Osteoblast (primary cell): ENCODE data around the gene P2RY14. TPM values are rescaled to one million over a fixed set of nuclear protein-coding genes. Genes with fewer than 3 reads are reported as not detected.

ENCODE experiments used
- DNase-seq: peaks from one replicate; pipeline ENCODE4 v3.0.0; 2011; ENCODE audit warnings: low spot score, mixed read lengths; ENCODE audit not compliant: insufficient read length; ENCODE audit errors: missing footprints
- H2AFZ ChIP-seq: 2 replicates; pipeline ENCODE4 v1.6.0; 2011; ENCODE audit warnings: mild to moderate bottlenecking, low read length
- H3K27ac ChIP-seq: 2 replicates; pipeline ENCODE4 v1.5.1; 2011; ENCODE audit warnings: mild to moderate bottlenecking, low read depth, low read length, moderate library complexity
- H3K27me3 ChIP-seq: 2 replicates; pipeline ENCODE4 v1.6.0; 2012; ENCODE audit warnings: mild to moderate bottlenecking, control low read depth, inconsistent platforms, low read length, moderate library complexity; ENCODE audit not compliant: insufficient read depth
- H3K36me3 ChIP-seq: 2 replicates; pipeline ENCODE4 v1.5.1; 2011; ENCODE audit warnings: mild to moderate bottlenecking, low read length, control low read depth, moderate library complexity; ENCODE audit not compliant: insufficient read depth
- H3K4me1 ChIP-seq: 2 replicates; pipeline ENCODE4 v1.5.1; 2011; ENCODE audit warnings: mild to moderate bottlenecking, low read length, control low read depth, moderate library complexity; ENCODE audit not compliant: insufficient read depth
- H3K4me2 ChIP-seq: 2 replicates; pipeline ENCODE4 v1.6.0; 2011; ENCODE audit warnings: mild to moderate bottlenecking, low read length; ENCODE audit not compliant: insufficient read depth
- H3K4me3 ChIP-seq: fragments of 200-600 bp; sonication (generic); 3 replicates; pipeline ENCODE4 v1.5.1; 2012; ENCODE audit warnings: mild to moderate bottlenecking, low read length, inconsistent platforms; ENCODE audit not compliant: insufficient read depth
- H3K79me2 ChIP-seq: 2 replicates; pipeline ENCODE4 v1.6.0; 2012; ENCODE audit warnings: mild to moderate bottlenecking, low read length, control low read depth, inconsistent platforms; ENCODE audit not compliant: insufficient read depth
- H3K9me3 ChIP-seq: 2 replicates; pipeline ENCODE4 v1.5.1; 2011; ENCODE audit warnings: low read depth, low read length, control low read depth
- H4K20me1 ChIP-seq: 2 replicates; pipeline ENCODE4 v1.6.0; 2012; ENCODE audit warnings: mild to moderate bottlenecking, low read length, control low read depth; ENCODE audit not compliant: insufficient read depth
- total RNA-seq: library from RNA; depleted of rRNA; stranded (reverse); fragments of >200 nt; gene quantifications from 2 replicates; pipeline ENCODE4 v1.2.3, GENCODE V29; 2012
- TF ChIP-seq, protein P1 (sequence below): IDR thresholded peaks from 2 replicates; pipeline ENCODE4 v1.5.1; 2011; ENCODE audit warnings: mild to moderate bottlenecking, low read depth, low read length, moderate library complexity; ENCODE audit errors: extremely low read depth

The P2RY14 gene
- total RNA-seq, 1 donor = not detected

DNA sequence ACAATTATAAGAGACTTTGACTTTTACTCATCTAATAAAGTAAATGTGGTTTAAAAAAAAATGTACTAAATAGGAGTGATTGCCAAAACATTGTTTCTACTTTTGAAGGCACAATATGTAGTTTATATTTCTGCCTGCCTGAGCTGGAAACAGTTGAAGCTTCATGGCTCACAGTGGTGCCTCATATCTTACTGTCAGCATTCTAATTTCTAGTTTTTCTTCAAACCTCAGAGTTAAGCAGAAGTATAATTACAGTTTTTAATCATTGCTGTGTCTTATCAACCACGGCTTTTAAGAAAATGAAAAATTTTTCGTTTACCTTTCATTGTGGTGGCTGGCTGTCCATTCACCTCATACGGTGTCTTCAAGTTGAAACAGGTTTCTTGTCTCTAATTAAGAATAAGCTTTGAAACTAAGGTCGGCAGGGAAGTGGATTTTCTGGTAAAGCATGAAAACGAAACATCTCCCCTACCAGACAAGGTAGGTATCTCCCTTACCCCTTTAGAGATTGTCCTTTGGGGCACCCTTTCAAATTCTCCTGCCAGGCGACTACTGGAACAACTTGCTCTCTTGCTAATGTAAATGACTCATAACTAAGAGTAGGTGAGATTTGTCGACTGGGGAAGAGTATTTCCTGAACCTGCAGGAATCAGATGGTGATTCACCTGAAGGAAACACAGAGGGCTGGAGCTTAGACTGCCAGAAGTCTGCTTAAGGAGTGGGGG lies 38.1 kb upstream of the P2RY14 start, which contains the start of gene GPR87:
TSS of gene GPR87 (minus strand) at position 554 of the 725 bp plus-strand sequence. CDS start 16,720 bp downstream, outside the sequence.
- no peak for DNase-seq
- Histone ChIP-seq H3K4me2 (no peak within 1 kb of the TSS), H4K20me1 (no peaks in the 10 kb centered on the region), H3K36me3 (no peaks in the 10 kb centered on the region), H3K4me3 (no peak within 1 kb of the TSS), H3K4me1 (peaks cover 31% of the 10 kb centered on the region), H3K79me2 (no peaks in the 10 kb centered on the region), H3K9me3 (no peaks in the 10 kb centered on the region), H3K27me3 (no peaks in the 10 kb centered on the region), H2AFZ (no peak within 1 kb of the TSS), H3K27ac (no peak within 1 kb of the TSS)
- TF ChIP-seq, protein P1, sequence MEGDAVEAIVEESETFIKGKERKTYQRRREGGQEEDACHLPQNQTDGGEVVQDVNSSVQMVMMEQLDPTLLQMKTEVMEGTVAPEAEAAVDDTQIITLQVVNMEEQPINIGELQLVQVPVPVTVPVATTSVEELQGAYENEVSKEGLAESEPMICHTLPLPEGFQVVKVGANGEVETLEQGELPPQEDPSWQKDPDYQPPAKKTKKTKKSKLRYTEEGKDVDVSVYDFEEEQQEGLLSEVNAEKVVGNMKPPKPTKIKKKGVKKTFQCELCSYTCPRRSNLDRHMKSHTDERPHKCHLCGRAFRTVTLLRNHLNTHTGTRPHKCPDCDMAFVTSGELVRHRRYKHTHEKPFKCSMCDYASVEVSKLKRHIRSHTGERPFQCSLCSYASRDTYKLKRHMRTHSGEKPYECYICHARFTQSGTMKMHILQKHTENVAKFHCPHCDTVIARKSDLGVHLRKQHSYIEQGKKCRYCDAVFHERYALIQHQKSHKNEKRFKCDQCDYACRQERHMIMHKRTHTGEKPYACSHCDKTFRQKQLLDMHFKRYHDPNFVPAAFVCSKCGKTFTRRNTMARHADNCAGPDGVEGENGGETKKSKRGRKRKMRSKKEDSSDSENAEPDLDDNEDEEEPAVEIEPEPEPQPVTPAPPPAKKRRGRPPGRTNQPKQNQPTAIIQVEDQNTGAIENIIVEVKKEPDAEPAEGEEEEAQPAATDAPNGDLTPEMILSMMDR = no peak

DNA sequence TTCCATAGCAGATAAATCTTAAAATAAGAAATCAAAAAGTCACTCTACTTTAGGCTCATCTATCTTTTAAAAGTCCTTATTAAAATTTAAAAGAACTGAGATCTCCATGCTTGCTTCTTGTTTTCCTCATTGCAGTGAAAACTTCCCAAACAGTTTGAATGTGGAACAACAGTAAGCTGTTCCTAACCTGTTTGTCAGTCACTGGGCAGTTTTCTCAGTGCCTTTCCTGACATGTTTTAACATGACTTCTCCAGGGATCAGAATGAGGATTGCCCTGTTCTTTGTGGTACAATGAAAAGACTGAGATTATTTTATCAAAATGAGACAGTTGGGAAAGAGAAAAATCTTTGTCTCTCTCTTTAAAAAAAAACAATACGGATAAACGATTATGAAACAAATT lies 37.5 kb upstream of the P2RY14 start:
- Histone ChIP-seq H3K4me2 (no peak overlapping the region), H3K36me3 (no peaks in the 10 kb centered on the region), H3K79me2 (no peaks in the 10 kb centered on the region)

DNA sequence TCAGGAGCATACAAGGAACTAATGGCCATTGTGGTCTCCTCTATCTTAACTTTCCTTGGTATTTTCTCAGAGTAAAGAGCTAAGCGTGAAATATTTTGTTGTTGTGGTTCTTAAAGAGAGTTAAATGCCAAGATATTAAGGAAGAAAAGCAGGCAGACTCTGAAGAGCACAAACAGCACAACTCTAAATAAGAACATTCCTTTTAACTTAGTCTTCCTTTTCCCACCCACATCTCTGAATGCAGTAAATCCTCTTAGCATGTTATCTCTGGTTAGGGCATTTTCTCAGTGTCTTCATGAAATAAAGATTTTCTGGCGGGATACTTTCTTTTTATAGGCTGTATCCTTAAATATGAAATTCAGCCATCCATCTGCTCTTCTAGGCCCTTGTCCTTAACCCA lies 36.8 kb upstream of the P2RY14 start:
- Histone ChIP-seq H3K27me3 (no peaks in the 10 kb centered on the region), H2AFZ (no peak overlapping the region), H3K36me3 (no peaks in the 10 kb centered on the region), H3K79me2 (no peaks in the 10 kb centered on the region), H3K9me3 (no peaks in the 10 kb centered on the region), H4K20me1 (no peaks in the 10 kb centered on the region), H3K4me2 (no peak overlapping the region), H3K27ac (no peak overlapping the region), H3K4me1 (peaks cover 26% of the 10 kb centered on the region), H3K4me3 (no peak overlapping the region)
- no peak for DNase-seq
- TF ChIP-seq, protein P1 = no peak

More for the DNA sequence above, 37.5 kb upstream of the P2RY14 start:
- Histone ChIP-seq H2AFZ (no peak overlapping the region), H4K20me1 (no peaks in the 10 kb centered on the region), H3K4me1 (peaks cover 31% of the 10 kb centered on the region), H3K9me3 (no peaks in the 10 kb centered on the region), H3K27me3 (no peaks in the 10 kb centered on the region), H3K4me3 (no peak overlapping the region), H3K27ac (no peak overlapping the region)
- no peak for DNase-seq
- TF ChIP-seq, protein P1 = no peak

DNA sequence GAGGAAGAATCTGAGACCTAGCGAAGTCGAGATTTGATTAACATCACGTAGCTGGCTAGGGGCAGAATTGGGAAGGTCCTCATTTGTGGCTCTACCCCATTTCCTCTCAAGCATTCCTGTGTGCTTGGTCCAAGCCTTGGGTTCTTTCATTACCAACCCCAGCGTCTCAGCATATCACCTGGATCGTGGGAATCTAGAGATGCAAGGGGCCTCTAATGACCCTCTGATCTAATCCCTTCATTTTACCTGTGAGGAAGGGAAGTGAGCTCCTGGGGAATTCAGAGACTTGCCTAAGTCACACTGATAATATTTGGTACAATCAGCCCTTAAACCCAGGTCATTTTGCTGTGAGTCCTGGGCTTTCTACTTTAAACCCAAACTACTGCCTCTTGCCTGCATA lies 36.3 kb upstream of the P2RY14 start:
- Histone ChIP-seq H2AFZ (no peak overlapping the region), H3K79me2 (no peaks in the 10 kb centered on the region), H3K9me3 (no peaks in the 10 kb centered on the region), H3K27me3 (no peaks in the 10 kb centered on the region), H3K4me1 (peaks cover 21% of the 10 kb centered on the region), H3K27ac (no peak overlapping the region), H3K36me3 (no peaks in the 10 kb centered on the region), H3K4me3 (no peak overlapping the region), H3K4me2 (no peak overlapping the region), H4K20me1 (no peaks in the 10 kb centered on the region)
- DNase-seq = no peak
- TF ChIP-seq, protein P1 = no peak
